ENCODE data around the gene GDPD4.

The GDPD4 gene, protein sequence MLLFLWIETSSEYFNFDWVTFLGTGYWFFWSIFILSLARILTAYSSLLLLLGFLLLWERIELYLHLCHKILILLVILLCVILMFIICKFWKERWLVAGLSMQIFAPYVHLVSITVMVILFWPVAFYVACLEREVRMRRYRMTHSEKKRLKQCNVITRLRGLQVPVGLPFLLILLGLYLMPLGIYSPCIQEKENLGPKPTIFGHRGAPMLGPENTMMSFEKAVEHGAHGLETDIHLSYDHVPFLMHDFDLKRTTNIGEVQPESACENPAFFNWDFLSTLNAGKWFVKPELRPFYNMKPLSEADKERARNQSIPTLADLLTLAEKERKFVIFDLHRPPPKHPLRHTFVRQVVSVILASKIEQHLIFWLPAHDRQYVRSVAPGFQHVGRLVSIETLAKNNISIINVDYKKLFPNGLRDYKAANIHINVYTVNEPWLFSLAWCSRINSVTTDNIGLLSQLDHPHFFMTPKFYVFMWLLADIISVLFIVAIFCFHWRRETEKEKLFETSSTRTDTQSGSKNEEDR

DNA sequence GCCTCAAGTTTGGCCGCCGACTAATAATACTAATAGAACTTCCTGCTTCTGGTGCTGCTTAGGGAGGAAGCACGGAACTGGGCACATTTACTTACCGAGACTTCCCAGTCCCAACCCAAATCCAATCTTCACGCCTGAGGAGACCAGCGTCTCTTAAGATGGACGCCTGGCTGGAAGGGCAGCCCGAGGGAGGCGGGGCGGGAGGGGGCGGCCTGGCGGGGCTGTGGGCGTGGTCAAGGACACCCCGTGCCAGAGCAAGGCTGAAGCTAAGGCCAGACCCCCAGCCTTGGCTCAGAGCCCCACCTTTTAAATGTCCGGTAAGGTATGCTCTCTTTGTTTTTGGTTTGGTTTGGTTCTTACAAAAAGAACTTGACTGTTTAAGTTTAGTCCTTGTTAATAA is at the start of gene GDPD4:
Gene GDPD4 (minus strand): TSS at position 177 of the 400 bp plus-strand sequence. CDS start 16,549 bp downstream, outside the sequence.
- in situ Hi-C loops (cut with MboI; ENCODE audit: low sequenced_read_pairs), result no loop called here

DNA sequence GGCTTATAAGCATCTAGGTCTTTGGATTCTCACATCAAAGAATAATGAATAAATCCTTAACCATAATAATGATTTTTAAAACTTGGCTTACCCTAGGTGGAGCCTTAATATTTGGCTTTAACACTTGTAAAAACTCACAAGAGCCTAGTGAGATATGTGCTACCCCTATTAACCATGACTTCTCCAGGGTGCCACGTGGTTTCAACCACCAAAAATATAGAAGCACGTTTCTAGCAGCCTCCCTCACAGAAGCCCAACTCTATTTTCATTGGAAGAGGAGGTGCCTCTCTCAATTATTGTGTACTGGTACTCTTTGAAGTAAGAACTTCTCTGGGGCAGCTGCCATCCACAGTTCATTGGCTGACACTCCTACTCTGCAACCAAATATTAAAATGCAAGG is 46.5 kb upstream of the GDPD4 start:
- in situ Hi-C loops (cut with MboI; ENCODE audit: low sequenced_read_pairs), result no loop called here

DNA sequence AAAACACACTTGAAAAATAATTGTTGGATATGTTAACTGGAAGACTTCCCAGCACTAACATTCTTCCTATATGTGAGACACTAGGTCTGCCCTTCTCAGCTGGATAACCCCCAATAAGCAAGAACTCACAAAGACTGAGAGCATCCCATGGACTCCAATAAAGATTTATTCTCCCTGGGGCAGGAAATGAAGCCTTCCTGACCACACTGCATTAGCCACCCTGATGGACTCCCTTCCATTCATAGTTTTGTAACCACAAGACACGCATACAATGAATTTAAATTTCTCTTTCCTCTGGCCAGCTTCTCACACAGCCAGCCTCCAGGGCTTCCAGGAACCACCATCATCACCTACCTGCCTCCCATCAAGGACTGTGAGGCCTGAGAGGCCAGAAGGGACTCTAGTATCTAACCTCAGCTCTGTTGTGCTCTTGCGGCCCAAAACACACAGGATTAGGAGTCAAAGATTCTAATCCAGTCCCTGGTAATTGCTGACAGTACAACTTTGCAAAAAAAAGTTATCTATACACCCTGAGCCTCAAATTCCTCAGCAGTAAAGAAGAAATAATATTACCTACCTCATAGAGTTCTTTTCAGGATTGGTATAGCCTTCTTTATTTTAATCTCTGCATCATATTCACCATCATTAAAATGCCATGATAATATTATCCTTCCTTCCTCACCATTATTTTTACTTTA is 45.6 kb upstream of the GDPD4 start:
- in situ Hi-C loops (cut with MboI; ENCODE audit: low sequenced_read_pairs), result no loop called here

DNA sequence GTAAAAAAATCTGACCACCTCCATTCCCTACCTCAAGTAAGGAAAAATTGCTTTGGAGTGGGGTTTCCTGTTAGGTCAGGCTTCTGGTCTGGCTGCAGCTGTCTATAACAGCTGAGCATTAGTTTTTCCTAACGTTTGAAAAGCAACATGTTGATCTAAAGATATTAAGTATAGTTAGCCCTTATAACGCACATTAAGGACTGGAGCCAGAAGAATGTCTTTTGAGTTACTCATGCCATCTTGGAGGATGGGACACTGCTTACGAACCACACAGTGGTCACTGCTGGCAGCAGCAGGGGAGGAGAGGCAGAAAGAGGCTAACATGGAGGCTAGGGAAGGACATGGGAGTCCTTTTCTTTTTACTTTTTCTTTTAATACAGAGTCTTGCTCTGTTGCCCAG is 44.1 kb upstream of the GDPD4 start:
- in situ Hi-C loops (cut with MboI; ENCODE audit: low sequenced_read_pairs), result no loop called here

DNA sequence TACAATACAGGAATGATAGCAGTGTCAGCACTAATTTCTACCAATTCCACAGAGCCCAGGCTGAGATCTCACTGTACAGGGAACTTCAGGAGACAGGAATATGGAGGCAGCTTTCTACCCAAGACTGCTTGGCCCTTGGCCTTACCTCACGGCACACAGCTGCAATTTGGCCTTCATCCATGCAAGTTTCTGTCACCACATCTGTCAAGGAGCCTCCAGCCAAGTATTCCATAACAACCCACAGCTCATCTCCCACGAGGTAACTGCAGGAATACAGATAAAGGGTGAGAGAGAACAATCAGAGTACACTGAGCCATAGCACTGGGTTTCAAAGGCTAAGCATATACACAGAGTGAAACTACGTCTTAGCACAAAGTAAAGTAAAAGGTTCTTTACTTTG is 39.0 kb upstream of the GDPD4 start:
- in situ Hi-C loops (cut with MboI; ENCODE audit: low sequenced_read_pairs), result no loop called here

DNA sequence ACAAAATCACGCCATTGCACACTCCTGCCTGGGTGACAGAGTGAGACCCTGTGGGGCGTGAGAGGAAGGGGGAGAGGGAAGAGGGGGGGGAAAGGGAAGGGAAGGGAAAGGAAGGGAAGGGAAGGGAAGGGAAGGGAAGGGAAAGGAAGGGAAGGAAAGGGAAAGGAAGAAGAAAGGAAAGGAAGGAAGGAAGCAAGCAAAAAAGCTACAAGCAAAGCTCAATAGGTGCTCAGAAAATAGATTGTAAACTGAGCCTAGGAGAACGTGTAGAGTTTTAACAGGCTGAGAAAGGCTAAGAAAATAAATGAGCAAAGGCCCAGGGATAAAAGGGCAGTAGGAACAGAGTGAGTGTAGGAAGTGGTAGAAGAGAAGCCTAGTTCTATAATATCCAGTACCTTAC is 30.8 kb upstream of the GDPD4 start:
- in situ Hi-C loops (cut with MboI; ENCODE audit: low sequenced_read_pairs), result no loop called here

DNA sequence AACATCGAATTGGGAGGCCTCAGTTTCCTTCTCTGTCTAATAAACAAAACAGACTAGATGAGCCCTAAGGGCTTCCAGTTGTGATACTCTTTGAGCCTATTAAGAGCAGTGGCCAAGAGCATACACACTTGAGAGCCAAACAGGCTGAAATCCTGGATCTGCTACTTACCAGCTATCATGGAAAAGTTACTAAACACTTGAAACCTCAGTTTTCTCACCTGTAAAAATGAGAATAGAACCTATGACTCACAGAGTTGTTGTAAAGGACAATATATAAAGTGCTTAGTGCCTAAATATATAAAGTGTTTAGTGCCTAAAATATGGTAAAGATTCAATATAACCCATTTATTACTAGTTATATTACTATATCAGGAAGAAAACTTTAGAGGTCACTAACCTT is 23.7 kb upstream of the GDPD4 start:
- in situ Hi-C loops (cut with MboI; ENCODE audit: low sequenced_read_pairs), result no loop called here

DNA sequence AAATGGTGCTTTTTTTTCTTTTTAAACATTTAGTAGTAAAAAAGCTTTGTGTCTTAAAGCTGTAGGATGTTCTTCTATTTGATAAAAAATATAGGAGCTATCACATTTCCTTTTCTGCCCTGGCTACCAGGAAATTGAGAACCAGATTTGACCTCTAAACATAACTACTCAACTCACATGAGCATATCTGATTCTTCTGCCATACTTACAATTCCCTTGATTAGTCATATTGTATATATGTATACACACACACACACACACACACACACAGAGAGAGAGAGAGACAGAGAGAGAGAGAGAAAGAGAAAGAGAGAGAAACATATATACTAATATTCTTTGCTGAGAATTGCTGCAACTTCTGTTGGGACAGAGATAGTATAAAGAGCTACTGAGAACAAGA is 23.0 kb upstream of the GDPD4 start:
- in situ Hi-C loops (cut with MboI; ENCODE audit: low sequenced_read_pairs), result no loop called here

DNA sequence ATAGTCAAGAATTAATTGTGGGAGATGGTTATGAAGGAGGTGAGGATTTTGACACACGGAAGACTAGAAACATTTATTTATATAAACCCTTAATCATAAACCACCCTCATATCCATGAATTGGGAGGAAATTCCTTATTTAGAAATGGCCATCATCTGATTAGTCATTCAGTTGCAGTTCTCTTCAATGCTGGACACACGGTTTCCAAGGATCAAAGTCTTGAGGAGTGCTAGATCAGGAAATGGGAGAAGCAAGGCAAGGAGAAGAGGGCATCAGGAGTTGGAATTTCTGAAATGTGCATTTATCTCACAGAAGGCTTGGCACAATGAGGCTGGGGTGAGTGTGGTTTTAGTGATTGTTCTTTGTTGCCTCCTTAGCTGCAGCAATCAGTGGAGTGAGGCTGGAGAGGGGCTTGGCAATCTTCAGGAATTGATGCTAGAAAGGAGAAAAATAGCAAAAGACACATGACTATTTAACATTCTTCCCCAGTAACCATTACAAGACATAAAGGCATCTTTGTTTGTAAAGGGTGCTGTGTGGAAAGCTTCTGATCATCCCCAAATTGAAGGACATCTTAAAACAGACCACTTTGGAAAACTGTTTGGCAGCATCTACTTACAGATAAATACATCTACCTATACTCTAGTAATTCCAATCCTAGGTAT is 21.6 kb upstream of the GDPD4 start:
- in situ Hi-C loops (cut with MboI; ENCODE audit: low sequenced_read_pairs), result no loop called here

DNA sequence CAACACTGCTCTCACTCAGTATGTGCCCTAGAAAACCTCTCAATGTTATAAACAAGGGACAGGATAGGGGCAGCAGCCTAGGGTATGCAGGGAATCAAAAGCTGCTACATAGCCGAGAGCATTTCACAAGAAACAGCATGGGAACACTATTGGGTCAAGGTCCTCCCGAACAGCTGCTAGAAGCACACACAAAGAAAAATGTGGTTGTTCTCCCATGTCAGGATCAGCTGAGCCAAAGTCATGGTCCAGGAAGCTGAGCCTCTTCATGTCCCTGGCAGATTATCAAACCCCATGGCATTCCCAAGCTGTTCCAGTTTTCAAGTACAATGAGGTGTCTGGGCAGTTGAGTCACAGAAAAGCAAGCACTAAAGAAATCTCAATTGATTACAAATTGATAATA is 21.0 kb upstream of the GDPD4 start:
- in situ Hi-C loops (cut with MboI; ENCODE audit: low sequenced_read_pairs), result no loop called here

DNA sequence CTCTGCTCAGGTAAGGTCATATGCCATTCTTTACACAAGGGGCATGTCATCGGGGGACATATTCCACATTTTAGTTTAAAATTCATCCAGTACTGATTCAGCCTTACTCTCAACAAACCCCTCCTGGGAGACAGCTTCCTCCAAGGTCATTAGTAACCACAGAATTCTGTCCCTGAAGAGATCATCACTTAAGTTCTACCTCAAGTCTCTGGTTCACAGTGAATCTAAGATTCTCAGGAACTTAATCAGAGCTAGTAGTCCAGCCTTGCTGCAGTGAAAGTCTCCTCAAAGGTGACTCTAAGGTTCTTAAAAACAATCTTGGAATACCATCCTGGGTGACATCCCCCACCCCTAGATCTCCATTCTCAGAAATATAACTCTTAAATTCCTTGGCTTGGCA is 18.9 kb upstream of the GDPD4 start:
- in situ Hi-C loops (cut with MboI; ENCODE audit: low sequenced_read_pairs), result no loop called here

DNA sequence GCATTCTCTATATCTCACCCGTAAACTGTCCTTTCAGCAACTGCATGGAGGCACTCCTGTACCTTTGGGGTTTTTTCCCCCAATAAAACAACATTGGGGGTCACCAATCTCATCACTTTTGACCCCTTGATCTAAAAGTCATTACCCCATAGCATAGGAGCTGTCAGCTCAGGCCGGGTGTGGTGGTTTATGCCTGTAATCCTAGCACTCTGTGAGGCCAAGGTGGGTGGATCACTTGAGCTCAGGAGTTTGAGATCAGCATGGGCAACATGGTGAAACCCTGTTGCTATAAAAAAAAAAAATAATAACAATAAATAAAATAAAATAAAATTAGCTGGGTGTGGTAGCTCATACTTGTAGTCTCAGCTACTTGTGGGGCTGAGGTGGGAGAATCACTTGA is 17.1 kb upstream of the GDPD4 start:
- in situ Hi-C loops (cut with MboI; ENCODE audit: low sequenced_read_pairs), result no loop called here

DNA sequence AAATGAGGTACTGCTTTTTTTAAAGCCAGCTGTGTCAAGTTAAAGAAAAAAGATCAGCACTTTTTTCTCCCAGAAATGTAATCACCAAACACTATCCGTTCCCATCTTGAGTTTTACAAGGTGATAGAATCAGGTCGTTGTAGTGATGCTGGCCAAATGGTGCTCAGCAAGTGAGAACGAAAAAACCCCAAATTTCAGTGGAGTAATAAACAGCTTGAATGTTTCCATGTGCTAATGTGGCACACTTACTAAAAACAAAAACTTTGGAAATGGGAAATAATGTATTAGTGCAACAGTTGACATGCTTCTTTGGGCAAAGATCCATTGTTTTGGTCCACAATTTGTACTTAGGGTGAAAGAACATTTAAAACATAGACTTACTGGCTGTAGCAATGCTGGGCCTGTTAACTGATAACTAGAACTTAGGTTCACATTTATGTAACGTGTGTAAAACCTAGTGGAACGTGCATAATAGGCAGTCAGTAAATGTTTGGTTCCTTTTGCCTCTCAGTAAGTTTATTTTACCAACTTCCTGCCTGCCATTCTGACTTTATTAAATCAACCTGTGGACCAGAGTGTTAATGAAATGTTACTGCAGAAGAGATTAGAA is 15.4 kb upstream of the GDPD4 start:
- in situ Hi-C loops (cut with MboI; ENCODE audit: low sequenced_read_pairs), result no loop called here

DNA sequence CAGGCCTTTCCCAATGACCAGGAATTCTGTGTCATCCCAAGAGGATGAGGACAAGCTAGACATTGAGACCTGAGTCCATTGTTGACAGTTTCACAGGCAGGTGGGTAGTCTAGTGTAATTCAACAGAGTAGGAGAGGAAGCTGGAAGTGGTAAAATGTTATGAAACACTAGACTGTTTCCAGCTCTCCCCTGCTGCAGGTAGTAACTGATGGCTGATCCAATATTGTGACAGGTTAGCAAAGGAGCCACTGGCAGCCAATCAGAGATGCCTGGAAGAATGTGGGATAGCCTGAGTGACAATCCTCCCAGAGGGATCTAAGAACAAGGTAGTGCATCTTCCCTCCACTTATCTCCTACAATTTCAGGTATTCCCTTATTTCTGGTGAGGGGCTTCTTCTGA is 10.6 kb upstream of the GDPD4 start:
- in situ Hi-C loops (cut with MboI; ENCODE audit: low sequenced_read_pairs), result no loop called here

DNA sequence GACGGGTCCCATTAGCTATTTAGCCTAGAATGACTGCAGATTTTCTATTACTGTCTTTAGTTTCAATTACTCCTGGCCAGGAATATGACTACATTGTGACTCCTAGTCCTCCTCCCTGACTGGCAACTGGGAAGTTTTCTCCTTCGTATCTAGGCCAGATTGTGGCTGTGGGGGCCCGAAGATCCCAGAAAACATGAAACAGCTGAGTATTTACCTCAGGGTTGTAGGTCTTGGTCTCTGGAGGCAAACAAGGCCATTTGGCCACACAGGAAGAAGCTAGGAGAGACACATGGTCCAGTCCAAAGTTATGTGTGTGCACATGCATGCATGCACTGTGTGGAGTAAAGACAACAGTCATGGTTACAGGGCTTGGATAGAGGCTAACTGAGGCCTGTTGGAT is 10.2 kb upstream of the GDPD4 start:
- in situ Hi-C loops (cut with MboI; ENCODE audit: low sequenced_read_pairs), result no loop called here

DNA sequence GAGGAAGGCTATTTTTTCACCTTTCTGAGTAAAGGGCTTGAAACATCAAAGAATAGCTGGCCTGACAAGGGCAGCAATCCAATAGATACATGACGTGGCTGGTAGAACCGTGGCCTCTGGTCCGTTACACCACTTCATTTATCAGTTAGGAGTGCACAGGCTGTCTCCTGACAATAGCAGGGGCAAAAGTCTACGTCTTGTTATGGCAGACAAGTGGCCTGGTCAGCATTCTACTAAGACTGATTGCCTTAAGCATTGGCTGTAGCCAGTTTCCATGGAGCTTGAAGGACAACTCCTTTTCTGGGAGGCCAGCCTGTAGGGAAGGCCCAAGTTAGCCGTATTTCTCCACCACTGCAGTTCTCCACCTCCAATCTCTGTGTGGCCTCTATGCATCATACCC is 9.2 kb upstream of the GDPD4 start:
- in situ Hi-C loops (cut with MboI; ENCODE audit: low sequenced_read_pairs), result no loop called here

DNA sequence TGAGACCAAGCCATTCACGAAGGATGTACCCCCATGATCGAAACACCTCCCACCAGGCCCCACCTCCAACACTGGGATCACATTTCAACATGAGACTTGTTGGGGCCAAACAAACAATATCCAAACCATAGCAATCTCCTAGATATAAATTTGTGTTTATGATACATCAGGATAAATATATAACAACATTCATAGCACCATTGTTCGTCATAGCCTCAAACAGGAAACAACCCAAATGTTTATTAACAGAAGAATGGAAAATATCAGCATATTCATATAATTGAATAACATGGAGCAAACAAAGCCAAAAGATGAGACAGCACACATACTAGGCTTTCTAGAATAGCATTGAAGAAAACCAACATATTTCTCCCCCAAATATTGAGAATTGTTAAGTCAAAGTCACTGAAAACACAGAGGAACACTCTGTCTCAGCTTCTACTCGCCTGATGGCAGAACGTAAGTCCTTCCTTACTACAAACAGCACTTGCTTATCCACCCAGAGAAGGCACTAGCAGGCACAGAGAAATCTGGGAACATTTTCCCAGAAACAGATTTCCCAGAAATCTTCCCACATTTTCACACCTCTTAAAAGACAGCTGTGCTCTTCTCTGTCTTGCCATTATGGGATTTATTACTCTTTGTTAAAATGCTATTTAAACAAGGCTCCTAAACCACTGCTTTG is 8.1 kb upstream of the GDPD4 start:
- in situ Hi-C loops (cut with MboI; ENCODE audit: low sequenced_read_pairs), result no loop called here

DNA sequence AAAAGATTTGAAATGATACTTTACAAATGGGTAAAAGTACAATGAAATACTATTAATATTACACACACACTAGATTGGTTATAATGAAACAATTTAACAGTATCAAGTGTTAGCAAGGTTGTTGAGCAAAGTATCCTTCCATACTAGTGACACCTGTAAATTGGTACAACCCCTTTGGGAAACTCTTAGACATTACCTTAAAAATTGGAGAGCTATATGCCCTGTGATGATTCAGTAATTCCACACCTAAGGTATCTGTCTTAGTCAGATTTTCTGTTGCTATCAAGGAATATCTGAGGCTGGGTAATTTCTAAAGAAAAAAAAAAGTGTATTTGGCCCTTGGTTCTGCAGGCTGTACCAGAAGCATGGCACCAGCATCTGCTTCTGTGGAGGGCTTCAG is 7.4 kb upstream of the GDPD4 start:
- in situ Hi-C loops (cut with MboI; ENCODE audit: low sequenced_read_pairs), result no loop called here

DNA sequence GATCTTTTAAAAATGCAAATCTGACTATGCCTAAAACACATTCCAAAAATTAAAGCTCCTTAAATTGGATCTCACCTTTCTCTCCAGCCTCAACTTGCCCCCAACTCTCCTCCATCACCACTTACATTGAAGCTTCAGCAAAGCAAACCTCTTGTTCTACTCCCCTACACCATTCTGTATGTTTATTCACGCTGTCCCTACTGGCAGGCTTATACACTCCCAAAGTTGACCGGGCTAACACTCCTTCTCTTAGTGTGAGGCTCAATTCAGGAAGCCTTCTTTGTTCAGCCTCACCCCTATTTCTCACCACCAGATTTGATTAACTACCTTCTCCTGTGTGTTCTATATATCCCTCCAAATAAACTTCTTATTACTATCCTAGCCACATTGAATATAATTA is 1.8 kb upstream of the GDPD4 start:
- in situ Hi-C loops (cut with MboI; ENCODE audit: low sequenced_read_pairs), result no loop called here

DNA sequence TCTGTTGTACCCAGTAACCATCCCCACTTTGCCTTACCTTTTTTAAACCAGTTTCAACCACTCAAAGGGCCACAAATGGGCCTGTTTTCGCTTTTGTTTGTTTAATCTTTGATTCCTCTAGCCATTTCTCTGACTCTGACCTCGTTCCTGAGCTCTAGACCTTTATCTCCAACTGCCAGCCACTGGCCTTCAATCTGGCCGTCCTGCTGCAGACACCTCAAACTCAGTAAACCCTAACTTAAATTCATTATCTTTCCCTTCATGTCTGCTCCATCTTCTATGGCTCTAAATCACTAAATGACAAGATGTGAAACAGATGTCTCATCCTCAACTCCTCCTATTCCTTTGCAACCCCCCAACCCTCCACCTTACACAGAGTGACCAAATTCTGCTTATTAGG is 1.3 kb upstream of the GDPD4 start:
- in situ Hi-C loops (cut with MboI; ENCODE audit: low sequenced_read_pairs), result no loop called here

DNA sequence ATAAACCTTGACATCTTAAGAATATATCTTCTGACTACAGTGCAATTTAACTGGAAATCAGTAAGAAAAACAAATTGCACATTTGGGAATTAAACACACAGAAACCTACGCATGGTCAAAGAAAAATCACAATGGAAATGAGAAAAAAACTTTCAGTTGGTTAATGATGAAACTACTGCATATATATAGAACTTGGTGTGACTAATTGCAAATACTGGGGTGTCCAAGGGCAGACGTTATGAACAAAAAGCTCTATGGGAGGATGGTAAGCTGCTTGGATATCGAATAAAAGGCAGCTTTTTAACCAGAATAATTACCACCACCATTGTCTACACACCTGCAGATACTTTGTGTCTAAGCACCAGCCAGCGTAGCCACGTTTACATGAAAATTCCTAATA is 791 bp downstream of the GDPD4 start:
- in situ Hi-C loops (cut with MboI; ENCODE audit: low sequenced_read_pairs), result no loop called here

All from hTERT RPE-1 (cell line).